H9 (cell line): ENCODE results near the gene GIMAP6. TPM values are rescaled to one million over a fixed set of nuclear protein-coding genes. Genes with fewer than 3 reads are reported as not detected.

Experiments used
- DNase-seq: peaks from one replicate; pipeline ENCODE4 v3.0.0-alpha.2; 2017
- H2AFZ ChIP-seq: one replicate; pipeline ENCODE4 v1.6.1; 2013; ENCODE audit warnings: mild to moderate bottlenecking, low read length, control low read depth, moderate library complexity
- H2AK5ac ChIP-seq: 2 replicates; pipeline ENCODE4 v1.6.1; 2013; ENCODE audit warnings: low read length, control low read depth, mixed read lengths; ENCODE audit not compliant: insufficient read length
- H2BK120ac ChIP-seq: one replicate; pipeline ENCODE4 v1.6.1; 2013; ENCODE audit warnings: low read depth, mild to moderate bottlenecking, low read length, control low read depth, inconsistent platforms; ENCODE audit not compliant: poor library complexity, severe bottlenecking
- H2BK12ac ChIP-seq: 2 replicates; pipeline ENCODE4 v1.6.1; 2013; ENCODE audit warnings: low read length, control low read depth, mixed read lengths, low read depth; ENCODE audit not compliant: insufficient read length
- H2BK15ac ChIP-seq: 2 replicates; pipeline ENCODE4 v1.6.1; 2013; ENCODE audit warnings: low read depth, low read length, control low read depth
- H2BK20ac ChIP-seq: one replicate; pipeline ENCODE4 v1.6.1; 2013; ENCODE audit warnings: low read depth, mild to moderate bottlenecking, low read length, control low read depth, inconsistent platforms; ENCODE audit not compliant: poor library complexity, severe bottlenecking
- H2BK5ac ChIP-seq: 2 replicates; pipeline ENCODE4 v1.6.1; 2013; ENCODE audit warnings: low read length, control low read depth, mixed read lengths; ENCODE audit not compliant: insufficient read length
- H3K14ac ChIP-seq: 2 replicates; pipeline ENCODE4 v1.6.1; 2013; ENCODE audit warnings: low read length, control low read depth; ENCODE audit not compliant: insufficient read depth
- H3K18ac ChIP-seq: 2 replicates; pipeline ENCODE4 v1.6.1; 2013; ENCODE audit warnings: low read depth, mild to moderate bottlenecking, mixed read lengths, low read length, control low read depth; ENCODE audit not compliant: insufficient read length
- H3K23ac ChIP-seq: 2 replicates; pipeline ENCODE4 v1.6.1; 2013; ENCODE audit warnings: low read length, control low read depth, mixed read lengths, low read depth; ENCODE audit not compliant: insufficient read length
- H3K23me2 ChIP-seq: 2 replicates; pipeline ENCODE4 v1.6.1; 2013; ENCODE audit warnings: low read depth, mild to moderate bottlenecking, mixed read lengths, low read length, control low read depth; ENCODE audit not compliant: insufficient read length, poor library complexity, severe bottlenecking
- H3K27ac ChIP-seq: 2 replicates; pipeline ENCODE4 v1.5.1; 2013; ENCODE audit warnings: low read length, control low read depth, mixed read lengths, low read depth; ENCODE audit not compliant: insufficient read length
- H3K27me3 ChIP-seq: 2 replicates; pipeline ENCODE4 v1.6.1; 2013; ENCODE audit warnings: low read length, control low read depth, inconsistent platforms; ENCODE audit not compliant: insufficient read depth
- H3K4ac ChIP-seq: 2 replicates; pipeline ENCODE4 v1.6.1; 2013; ENCODE audit warnings: low read depth, mild to moderate bottlenecking, control low read depth, inconsistent platforms, low read length, moderate library complexity
- H3K4me1 ChIP-seq: 2 replicates; pipeline ENCODE4 v1.6.1; 2013; ENCODE audit warnings: low read length, control low read depth, inconsistent platforms; ENCODE audit not compliant: insufficient read depth
- H3K4me2 ChIP-seq: 2 replicates; pipeline ENCODE4 v1.6.1; 2013; ENCODE audit warnings: low read length, control low read depth, mixed read lengths; ENCODE audit not compliant: insufficient read length, insufficient read depth
- H3K56ac ChIP-seq: 2 replicates; pipeline ENCODE4 v1.6.1; 2013; ENCODE audit warnings: low read depth, mild to moderate bottlenecking, mixed read lengths, low read length, control low read depth; ENCODE audit not compliant: insufficient read length
- H3K79me1 ChIP-seq: 2 replicates; pipeline ENCODE4 v1.6.1; 2013; ENCODE audit warnings: low read depth, mild to moderate bottlenecking, moderate library complexity, low read length, control low read depth, inconsistent platforms; ENCODE audit not compliant: insufficient read depth, poor library complexity, severe bottlenecking
- H3K79me2 ChIP-seq: 2 replicates; pipeline ENCODE4 v1.6.1; 2013; ENCODE audit warnings: low read length, control low read depth, inconsistent platforms; ENCODE audit not compliant: insufficient read depth
- H3K9ac ChIP-seq: 2 replicates; pipeline ENCODE4 v1.6.1; 2013; ENCODE audit warnings: low read length, control low read depth, mixed read lengths; ENCODE audit not compliant: insufficient read length; ENCODE audit errors: extremely low read depth
- H3K9me3 ChIP-seq: one replicate; pipeline ENCODE4 v1.6.1; 2013; ENCODE audit warnings: low read depth, low read length, inconsistent platforms; ENCODE audit not compliant: control insufficient read depth
- H3T11ph ChIP-seq: one replicate; pipeline ENCODE4 v1.6.1; 2013; ENCODE audit warnings: mild to moderate bottlenecking, low read length, control low read depth, inconsistent platforms
- H4K20me1 ChIP-seq: one replicate; pipeline ENCODE4 v1.6.1; 2013; ENCODE audit not compliant: control insufficient read depth, insufficient read length, insufficient read depth
- H4K5ac ChIP-seq: 2 replicates; pipeline ENCODE4 v1.6.1; 2013; ENCODE audit warnings: low read depth, mild to moderate bottlenecking, mixed read lengths, low read length, control low read depth; ENCODE audit not compliant: insufficient read length
- H4K8ac ChIP-seq: replicated peaks from 2 replicates; pipeline ENCODE4 v1.6.1; 2013; ENCODE audit warnings: low read length, control low read depth, mixed read lengths, low read depth; ENCODE audit not compliant: insufficient read length
- H4K91ac ChIP-seq: 2 replicates; pipeline ENCODE4 v1.6.1; 2013; ENCODE audit warnings: low read depth, mild to moderate bottlenecking, moderate library complexity, mixed read lengths, low read length, control low read depth; ENCODE audit not compliant: insufficient read length
- H3K27ac Mint-ChIP-seq, 3 experiments: 2 replicates in 2 of 3; 3 replicates in 1 of 3; pipeline ENCODE4 v1.8.0; 2020 to 2021; ENCODE audit warnings: mixed read lengths in 3 of 3, mild to moderate bottlenecking in 1 of 3, moderate library complexity in 1 of 3
- H3K27me3 Mint-ChIP-seq: 2 replicates; pipeline ENCODE4 v1.8.0; 2021; ENCODE audit warnings: low read depth, mild to moderate bottlenecking, moderate library complexity, mixed read lengths
- H3K36me3 Mint-ChIP-seq, 3 experiments: 2 replicates in 2 of 3; 3 replicates in 1 of 3; pipeline ENCODE4 v1.8.0; 2020 to 2021; ENCODE audit warnings: low read depth in 3 of 3, mixed read lengths in 3 of 3; ENCODE audit not compliant: insufficient read depth in 1 of 3
- H3K4me1 Mint-ChIP-seq, 2 experiments: 2 replicates each; pipeline ENCODE4 v1.8.0; 2020; ENCODE audit warnings: mixed read lengths in 2 of 2
- H3K4me3 Mint-ChIP-seq, 2 experiments: 2 replicates in 1 of 2; 3 replicates in 1 of 2; pipeline ENCODE4 v1.8.0; 2020 to 2021; ENCODE audit warnings: mild to moderate bottlenecking in 2 of 2, mixed read lengths in 2 of 2, moderate library complexity in 1 of 2
- H3K9me3 Mint-ChIP-seq, 2 experiments: 2 replicates in 1 of 2; 3 replicates in 1 of 2; pipeline ENCODE4 v1.8.0; 2020; ENCODE audit warnings: mild to moderate bottlenecking in 2 of 2, mixed read lengths in 2 of 2, moderate library complexity in 1 of 2
- WGBS: extraction: QIAGEN DNeasy Blood & Tissue Kit; methylation state at CpG from one replicate; pipeline ENCODE4 v1.1.7; 2013; ENCODE audit warnings: missing lambda C conversion rate, low lambda C conversion rate, mixed read lengths; ENCODE audit not compliant: insufficient read length; ENCODE audit errors: extremely low coverage; 5-methylcytosine and 5-hydroxymethylcytosine counted together
- total RNA-seq: library from RNA; stranded (reverse); gene quantifications from 2 replicates; pipeline ENCODE4 v1.2.1, GENCODE V29; 2021
- TF ChIP-seq, protein P1 (sequence below): fragments of 200-600 bp; sonication (generic); conservative IDR thresholded peaks from 3 replicates; pipeline ENCODE4 v1.8.0; 2021; ENCODE audit warnings: antibody characterized with exemption, mild to moderate bottlenecking

Gene GIMAP6
- total RNA-seq, 1 experiment from 2014 or later = not detected

DNA sequence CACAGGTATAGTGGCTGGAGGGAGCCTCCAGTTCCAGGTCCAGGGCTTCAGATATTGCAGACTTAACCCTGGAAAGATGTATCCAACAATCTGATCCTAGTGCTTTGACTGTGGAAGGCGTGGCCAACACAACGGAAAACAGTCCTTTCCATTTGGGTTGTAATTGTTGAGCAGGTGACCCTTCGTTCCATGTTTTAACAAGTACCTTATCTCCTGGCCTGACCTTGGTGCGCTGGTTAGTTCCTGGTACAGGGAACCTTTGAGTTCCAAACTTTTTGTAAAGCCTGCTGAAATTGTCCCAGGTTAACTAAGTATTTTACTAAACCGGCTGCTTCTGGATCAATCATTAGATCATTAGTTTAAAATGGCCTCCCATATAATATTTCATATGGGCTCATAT, 23.9 kb upstream of the GIMAP6 start:
- H2AFZ ChIP-seq = no peak overlapping the region
- H2BK15ac ChIP-seq = no peak overlapping the region
- Mint-ChIP-seq H3K9me3 (peaks cover 13 to 38% of the 10 kb centered on the region in 2 experiments), H3K4me3 (no peak overlapping the region), H3K36me3 (peaks cover 0 to 12% (median 0%) of the 10 kb centered on the region in 3 experiments; a peak in 5 of 7 replicates), H3K27ac (no peak overlapping the region), H3K4me1 (peaks cover 11 to 18% of the 10 kb centered on the region in 2 experiments), H3K27me3 (peaks cover 67% of the 10 kb centered on the region)
- no peak overlapping the region for H4K8ac ChIP-seq
- no peak overlapping the region for H4K5ac ChIP-seq
- no peak overlapping the region for H2BK5ac ChIP-seq
- H2BK12ac ChIP-seq = no peak overlapping the region
- H4K20me1 ChIP-seq = no peaks in the 10 kb centered on the region
- H3K56ac ChIP-seq = no peak overlapping the region
- H2BK120ac ChIP-seq = no peak overlapping the region
- H2AK5ac ChIP-seq = no peak overlapping the region
- no peak overlapping the region for H2BK20ac ChIP-seq
- H3K79me1 ChIP-seq = no peaks in the 10 kb centered on the region
- H3K23ac ChIP-seq = no peak overlapping the region
- H4K91ac ChIP-seq = no peak overlapping the region
- no peaks in the 10 kb centered on the region for H3K27me3 ChIP-seq
- H3K4me2 ChIP-seq = no peak overlapping the region
- no peak overlapping the region for H3K14ac ChIP-seq
- no peaks in the 10 kb centered on the region for H3K4me1 ChIP-seq
- H3K4ac ChIP-seq = no peak overlapping the region
- H3K18ac ChIP-seq = no peak overlapping the region
- H3K23me2 ChIP-seq = no peaks in the 10 kb centered on the region
- H3K9me3 ChIP-seq = peaks cover 5% of the 10 kb centered on the region
- H3K79me2 ChIP-seq = no peaks in the 10 kb centered on the region
- no peak overlapping the region for H3K27ac ChIP-seq
- DNase-seq = no peak
- TF ChIP-seq, protein P1, sequence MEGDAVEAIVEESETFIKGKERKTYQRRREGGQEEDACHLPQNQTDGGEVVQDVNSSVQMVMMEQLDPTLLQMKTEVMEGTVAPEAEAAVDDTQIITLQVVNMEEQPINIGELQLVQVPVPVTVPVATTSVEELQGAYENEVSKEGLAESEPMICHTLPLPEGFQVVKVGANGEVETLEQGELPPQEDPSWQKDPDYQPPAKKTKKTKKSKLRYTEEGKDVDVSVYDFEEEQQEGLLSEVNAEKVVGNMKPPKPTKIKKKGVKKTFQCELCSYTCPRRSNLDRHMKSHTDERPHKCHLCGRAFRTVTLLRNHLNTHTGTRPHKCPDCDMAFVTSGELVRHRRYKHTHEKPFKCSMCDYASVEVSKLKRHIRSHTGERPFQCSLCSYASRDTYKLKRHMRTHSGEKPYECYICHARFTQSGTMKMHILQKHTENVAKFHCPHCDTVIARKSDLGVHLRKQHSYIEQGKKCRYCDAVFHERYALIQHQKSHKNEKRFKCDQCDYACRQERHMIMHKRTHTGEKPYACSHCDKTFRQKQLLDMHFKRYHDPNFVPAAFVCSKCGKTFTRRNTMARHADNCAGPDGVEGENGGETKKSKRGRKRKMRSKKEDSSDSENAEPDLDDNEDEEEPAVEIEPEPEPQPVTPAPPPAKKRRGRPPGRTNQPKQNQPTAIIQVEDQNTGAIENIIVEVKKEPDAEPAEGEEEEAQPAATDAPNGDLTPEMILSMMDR = no peak
- WGBS = no CpG with 5 or more reads among the region's 5 CpGs
- H3K9ac ChIP-seq = no peak overlapping the region
- no peak overlapping the region for H3T11ph ChIP-seq
